ENCODE measurements around the gene CDAN1. TPM values are rescaled to one million over a fixed set of nuclear protein-coding genes. Genes with fewer than 3 reads are reported as not detected.
A peak's percentile ranks its signal among the peaks of the same experiment; 100 is the strongest.

Gene CDAN1
- total RNA-seq, 1 donor from 2014 or later: 41.0 TPM

DNA sequence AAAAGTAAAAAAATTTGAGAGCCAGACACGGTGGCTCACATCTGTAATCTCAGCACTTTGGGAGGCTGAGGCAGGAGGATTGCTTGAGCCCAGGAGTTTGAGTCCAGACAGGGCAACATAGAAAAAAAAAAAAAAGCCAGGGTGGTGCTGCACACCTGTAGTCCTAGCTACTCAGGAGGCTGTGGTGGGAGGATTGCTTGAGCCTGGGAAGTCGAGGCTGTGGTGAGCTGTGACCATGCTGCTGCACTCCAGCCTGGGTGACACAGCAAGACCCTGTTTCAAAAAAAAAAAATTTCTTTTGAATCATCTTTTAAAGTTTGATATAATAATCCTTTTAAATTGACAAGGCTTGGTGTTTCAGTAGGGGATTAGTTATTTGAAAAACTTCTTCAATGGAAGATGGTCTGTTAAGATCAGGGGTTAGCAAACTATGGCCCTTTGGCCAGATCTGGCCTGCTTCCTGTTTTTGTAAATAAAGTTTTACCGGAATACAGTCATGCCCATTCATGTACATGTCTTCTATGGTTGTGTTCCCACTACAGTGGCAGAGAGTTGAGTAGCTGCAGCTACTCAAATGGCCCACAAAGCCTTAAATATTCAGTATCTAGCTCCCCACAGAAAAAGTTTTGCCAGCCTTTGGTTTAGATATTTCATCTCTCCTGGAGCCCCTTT is 28.9 kb downstream of the CDAN1 start:
- no peak overlapping the region for H3K4me3 Mint-ChIP-seq
- H3K27me3 Mint-ChIP-seq (ENCODE audit: low read depth): no peaks in the 10 kb centered on the region
- DNase-seq (ENCODE audit: low read depth, low spot score): no peak
- H3K36me3 Mint-ChIP-seq (ENCODE audit: low read depth): peaks cover 8% of the 10 kb centered on the region
- H3K4me1 Mint-ChIP-seq: no peaks in the 10 kb centered on the region
- H3K9me3 Mint-ChIP-seq: no peaks in the 10 kb centered on the region
- TF ChIP-seq, protein P1, sequence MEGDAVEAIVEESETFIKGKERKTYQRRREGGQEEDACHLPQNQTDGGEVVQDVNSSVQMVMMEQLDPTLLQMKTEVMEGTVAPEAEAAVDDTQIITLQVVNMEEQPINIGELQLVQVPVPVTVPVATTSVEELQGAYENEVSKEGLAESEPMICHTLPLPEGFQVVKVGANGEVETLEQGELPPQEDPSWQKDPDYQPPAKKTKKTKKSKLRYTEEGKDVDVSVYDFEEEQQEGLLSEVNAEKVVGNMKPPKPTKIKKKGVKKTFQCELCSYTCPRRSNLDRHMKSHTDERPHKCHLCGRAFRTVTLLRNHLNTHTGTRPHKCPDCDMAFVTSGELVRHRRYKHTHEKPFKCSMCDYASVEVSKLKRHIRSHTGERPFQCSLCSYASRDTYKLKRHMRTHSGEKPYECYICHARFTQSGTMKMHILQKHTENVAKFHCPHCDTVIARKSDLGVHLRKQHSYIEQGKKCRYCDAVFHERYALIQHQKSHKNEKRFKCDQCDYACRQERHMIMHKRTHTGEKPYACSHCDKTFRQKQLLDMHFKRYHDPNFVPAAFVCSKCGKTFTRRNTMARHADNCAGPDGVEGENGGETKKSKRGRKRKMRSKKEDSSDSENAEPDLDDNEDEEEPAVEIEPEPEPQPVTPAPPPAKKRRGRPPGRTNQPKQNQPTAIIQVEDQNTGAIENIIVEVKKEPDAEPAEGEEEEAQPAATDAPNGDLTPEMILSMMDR (conservative IDR thresholded peaks at IDR 0.05): no peak
- H3K27ac Mint-ChIP-seq (ENCODE audit: unreplicated experiment): no peak overlapping the region

DNA sequence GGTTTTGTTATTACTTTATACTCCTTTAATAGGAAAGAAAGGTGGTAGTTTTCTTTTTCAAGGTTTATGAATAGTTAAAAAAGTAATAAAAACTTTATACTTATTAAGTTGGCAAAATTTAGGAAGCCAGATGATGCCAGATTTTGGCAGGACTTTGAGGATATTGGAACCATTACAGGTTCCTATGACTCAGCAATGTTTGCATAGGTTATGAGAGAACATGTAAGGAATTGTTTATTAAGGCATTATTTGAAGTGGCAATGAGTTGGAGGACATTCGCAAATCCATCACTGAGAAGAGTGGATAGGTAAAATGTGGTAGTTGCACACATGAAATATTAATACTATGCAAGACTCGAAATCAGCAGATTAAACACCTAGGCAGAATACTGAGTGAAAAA is 29.9 kb downstream of the CDAN1 start:
- H3K27me3 Mint-ChIP-seq (ENCODE audit: low read depth): no peaks in the 10 kb centered on the region
- DNase-seq (ENCODE audit: low read depth, low spot score): no peak
- TF ChIP-seq, protein P1 (conservative IDR thresholded peaks at IDR 0.05): no peak
- peaks cover 8% of the 10 kb centered on the region for H3K36me3 Mint-ChIP-seq (ENCODE audit: low read depth)
- no peaks in the 10 kb centered on the region for H3K4me1 Mint-ChIP-seq
- no peak overlapping the region for H3K27ac Mint-ChIP-seq (ENCODE audit: unreplicated experiment)
- H3K4me3 Mint-ChIP-seq: no peak overlapping the region
- H3K9me3 Mint-ChIP-seq: no peaks in the 10 kb centered on the region

DNA sequence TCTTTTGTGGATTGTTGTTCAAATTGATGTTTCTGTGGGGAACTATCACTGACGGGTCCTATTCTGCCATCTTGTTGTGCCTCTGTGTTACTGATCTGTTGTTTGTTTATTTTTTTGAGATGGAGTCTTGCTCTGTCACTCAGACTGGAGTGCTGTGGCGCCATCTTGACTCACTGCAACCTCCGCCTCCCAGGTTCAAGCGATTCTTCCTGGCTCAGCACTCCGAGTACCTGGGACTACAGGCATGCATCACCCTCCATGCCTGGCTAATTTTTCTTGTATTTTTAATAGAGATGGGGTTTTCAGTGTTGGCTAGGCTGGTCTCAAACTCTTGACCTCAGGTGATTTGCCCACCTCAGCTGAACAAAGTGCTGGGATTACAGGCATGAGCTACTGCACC is 31.6 kb downstream of the CDAN1 start:
- peaks cover 4% of the 10 kb centered on the region for H3K9me3 Mint-ChIP-seq
- no peak overlapping the region for H3K4me3 Mint-ChIP-seq
- H3K27ac Mint-ChIP-seq (ENCODE audit: unreplicated experiment): peak overlapping the region; percentile 8
- no peak for DNase-seq (ENCODE audit: low read depth, low spot score)
- TF ChIP-seq, protein P1 (conservative IDR thresholded peaks at IDR 0.05): no peak
- H3K4me1 Mint-ChIP-seq: no peaks in the 10 kb centered on the region
- peaks cover 16% of the 10 kb centered on the region for H3K36me3 Mint-ChIP-seq (ENCODE audit: low read depth)
- no peaks in the 10 kb centered on the region for H3K27me3 Mint-ChIP-seq (ENCODE audit: low read depth)

DNA sequence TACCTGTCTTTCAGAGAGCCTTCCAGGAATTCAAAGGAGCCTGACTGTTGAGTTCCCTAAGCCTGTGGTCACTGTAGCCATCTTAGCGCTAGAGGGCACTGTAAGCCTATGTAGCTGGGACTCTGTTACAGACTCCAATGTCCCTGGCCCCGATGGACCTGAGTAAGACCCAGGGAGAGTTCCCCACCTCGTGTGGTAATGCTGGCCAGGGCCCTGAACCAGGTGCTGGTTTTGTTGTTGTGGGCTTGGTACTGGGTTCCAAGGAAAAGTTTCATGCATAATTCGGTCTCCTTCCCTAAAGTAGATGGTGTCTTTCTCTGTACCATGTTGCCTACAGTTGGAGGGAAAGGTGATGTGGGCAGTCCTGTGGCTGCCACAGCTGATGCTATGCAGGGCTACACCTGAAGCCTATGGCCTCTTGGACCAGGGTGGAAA is 32.4 kb downstream of the CDAN1 start:
- Mint-ChIP-seq H3K4me1 (no peaks in the 10 kb centered on the region), H3K9me3 (peaks cover 8% of the 10 kb centered on the region), H3K27me3 (ENCODE audit: low read depth) (no peaks in the 10 kb centered on the region), H3K27ac (ENCODE audit: unreplicated experiment) (no peak overlapping the region), H3K36me3 (ENCODE audit: low read depth) (peaks cover 22% of the 10 kb centered on the region), H3K4me3 (no peak overlapping the region)
- TF ChIP-seq, protein P1 (conservative IDR thresholded peaks at IDR 0.05): peak; percentile 88
- peak; percentile 62 for DNase-seq (ENCODE audit: low read depth, low spot score)

DNA sequence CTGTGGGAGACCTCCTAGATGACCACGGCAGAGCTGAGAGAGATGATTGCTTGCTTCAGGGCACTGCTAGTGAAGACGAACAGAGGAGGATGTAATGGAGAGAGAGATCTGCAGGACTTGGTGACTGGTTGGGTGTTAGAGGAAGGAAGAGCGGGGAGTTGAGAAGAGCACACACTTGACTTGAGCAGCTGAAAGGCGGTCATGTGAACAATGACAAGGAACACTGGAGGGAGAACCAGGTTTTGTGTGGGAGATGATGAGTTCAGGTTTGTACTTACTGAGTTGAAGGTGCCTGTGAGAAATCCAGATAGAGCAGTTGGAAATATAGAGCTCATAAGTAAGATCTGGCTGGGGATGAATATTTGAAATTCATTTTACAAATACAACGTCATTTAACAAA is 40.3 kb downstream of the CDAN1 start:
- TF ChIP-seq, protein P1 (conservative IDR thresholded peaks at IDR 0.05): no peak
- Mint-ChIP-seq H3K4me1 (no peaks in the 10 kb centered on the region), H3K9me3 (peaks cover 8% of the 10 kb centered on the region), H3K27ac (ENCODE audit: unreplicated experiment) (no peak overlapping the region), H3K36me3 (ENCODE audit: low read depth) (peaks cover 33% of the 10 kb centered on the region), H3K4me3 (no peak overlapping the region), H3K27me3 (ENCODE audit: low read depth) (no peaks in the 10 kb centered on the region)
- no peak for DNase-seq (ENCODE audit: low read depth, low spot score)
